ENCODE data around the gene TEAD1.

TEAD1 gene

DNA sequence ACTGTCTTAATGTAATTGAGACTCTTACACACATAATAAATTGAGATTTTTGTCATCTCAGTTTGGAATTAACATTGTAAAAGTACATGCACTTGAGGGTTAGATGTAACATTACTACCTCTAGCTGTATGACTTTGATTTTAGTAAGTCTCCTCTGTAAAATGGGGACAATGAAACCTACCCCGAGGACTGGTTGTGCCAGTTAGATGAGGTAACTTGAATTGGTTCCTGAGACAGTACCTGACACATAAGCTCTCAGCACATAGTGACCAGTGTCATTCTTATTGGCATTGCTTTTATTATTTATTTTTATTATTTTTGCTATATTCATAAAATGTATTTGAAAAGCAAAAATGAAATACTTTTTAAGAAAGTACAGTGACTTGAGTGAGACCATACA is 114.8 kb downstream of the TEAD1 start:
- DNase-seq (ENCODE audit: low read depth in 2 of 2), result no peak

DNA sequence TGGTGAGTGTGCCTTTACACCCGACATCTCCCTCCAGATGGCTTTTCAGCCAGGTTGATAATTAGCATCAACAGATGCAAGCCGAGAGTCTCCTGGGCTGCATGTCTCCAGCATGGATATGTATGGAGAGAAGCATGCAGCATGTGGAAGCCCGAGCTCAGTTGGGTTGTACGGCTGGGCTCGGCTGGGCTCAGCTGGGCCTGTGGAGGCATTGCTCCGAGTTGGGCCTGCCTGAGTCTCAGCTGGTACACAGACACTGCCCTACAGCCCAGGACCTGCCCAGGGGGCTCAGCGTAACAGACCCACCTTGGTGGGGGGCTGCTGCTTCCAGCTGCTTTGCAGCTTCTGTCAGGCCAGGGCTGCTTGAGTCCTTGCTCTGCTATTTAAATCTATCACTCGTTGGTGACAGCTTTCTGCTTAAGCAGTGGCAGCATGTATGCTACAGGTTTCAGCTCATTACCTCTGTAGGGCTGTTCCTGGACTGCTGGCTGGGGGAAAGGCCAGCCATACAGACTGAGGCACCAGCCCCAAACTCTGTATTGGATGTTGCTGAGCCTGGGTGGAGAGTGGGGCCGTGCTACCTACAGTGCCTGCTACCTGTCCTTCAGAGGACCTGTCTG is 115.5 kb downstream of the TEAD1 start:
- no peak for DNase-seq (ENCODE audit: low read depth in 2 of 2)

DNA sequence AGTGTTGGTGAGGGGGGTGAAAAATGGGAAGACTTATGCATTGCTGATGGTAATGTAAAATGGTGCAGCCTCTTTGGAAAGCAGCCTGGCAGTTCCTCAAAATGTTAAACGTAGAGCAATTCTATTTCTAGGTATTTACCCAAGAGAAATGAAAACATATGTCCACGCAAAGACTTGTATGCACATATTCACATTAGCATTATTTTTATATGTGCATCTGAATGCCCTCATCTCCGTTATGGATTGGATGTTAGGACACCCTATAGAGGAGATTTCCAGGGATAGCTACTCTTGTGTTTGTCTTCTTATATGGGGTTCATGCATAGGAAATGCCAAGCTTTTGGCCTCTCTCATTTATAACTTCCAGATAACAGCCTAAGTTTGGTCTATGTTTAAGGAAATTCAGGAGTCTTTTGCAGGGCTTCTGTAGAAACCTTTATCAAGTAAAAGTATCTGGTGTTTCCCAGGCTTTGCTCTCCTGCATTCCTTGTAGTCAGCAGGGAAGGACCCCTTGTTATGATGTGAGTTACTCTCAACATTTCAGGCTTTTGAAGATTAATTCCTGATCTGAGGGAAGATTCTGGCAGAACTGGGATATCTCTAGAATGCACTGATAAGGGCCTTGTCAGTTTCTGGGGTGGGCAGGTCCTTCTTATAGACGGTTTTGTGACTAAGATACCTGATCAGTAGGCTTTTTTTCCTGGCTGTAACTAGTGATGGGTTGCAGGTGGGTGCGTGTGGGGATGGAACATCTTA is 116.8 kb downstream of the TEAD1 start:
- DNase-seq (ENCODE audit: low read depth in 2 of 2), result no peak

DNA sequence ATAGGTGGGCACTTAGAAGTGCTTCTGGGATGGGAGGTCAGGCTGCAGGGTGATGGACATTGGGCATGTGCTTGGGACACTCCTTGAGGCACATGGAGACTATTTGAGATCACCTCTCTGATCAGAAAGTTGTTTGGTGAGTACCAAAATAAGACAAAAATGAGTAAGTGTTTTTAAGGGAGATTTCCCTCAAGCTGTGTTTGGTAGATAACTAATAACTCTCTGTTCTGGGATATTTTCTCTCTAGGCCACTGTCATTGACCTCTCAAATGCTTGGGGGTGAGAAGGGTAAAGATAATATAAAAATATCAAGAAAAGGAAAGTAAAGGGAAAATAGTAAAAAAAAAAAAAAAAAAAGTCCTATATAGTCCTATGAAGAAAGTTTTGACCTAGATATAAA is 117.8 kb downstream of the TEAD1 start:
- DNase-seq (ENCODE audit: low read depth in 2 of 2), result no peak

DNA sequence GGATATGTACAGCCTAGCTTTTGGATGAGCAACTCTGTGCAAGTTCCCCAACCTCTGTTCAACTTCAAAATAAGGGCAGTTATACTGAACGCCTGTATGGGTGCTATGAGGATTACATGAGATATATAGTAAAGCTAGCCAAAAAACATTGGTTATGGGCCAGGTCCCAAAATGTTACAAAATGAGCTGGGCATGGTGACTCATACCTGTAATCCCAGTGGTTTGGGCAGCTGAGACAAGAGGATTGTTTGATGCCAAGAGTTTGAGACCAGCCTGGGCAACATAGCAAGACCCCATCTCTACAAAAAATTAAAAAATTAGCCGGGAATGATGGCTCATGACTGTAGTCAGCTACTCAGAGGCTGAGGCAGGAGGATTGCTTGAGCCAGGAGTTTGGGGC is 118.4 kb downstream of the TEAD1 start:
- no peak for DNase-seq (ENCODE audit: low read depth in 2 of 2)

DNA sequence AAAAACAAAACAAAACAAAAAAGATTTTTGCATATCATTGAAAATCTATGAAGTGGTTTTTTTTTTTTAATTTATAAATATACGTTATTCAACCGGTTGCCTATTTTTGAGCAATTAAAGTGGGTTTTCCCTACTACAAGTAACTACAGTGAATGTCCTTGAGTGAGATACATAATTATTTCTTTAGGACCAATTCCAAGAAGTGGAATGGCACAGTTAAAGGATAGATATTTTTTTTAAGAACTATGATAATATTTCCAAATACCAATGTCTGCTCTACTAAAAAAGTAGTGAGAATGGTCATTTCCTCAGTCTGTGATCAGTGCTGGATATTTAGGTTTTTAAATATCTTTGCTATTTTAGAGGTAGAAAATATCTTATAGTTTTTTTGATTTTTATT is 118.8 kb downstream of the TEAD1 start:
- no peak for DNase-seq (ENCODE audit: low read depth in 2 of 2)

DNA sequence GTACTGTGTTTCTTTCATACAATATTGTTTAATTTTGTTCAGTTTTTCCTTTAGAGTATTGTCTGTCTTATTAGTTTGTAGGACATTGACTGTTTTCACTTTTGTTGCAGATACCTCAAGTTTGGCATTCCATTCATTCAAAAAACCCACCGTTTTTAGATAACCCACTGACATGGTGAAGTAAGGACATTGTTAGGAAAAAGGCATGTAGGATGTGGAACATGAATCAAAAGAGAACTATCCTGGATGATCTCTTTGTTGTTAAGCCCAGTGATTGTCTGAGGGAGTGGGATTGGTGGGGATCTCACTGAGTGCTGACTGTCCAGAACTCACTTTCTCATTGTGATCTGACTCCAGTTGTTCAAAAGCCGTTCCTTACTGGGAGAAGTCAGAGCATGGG is 119.3 kb downstream of the TEAD1 start:
- no peak for DNase-seq (ENCODE audit: low read depth in 2 of 2)

DNA sequence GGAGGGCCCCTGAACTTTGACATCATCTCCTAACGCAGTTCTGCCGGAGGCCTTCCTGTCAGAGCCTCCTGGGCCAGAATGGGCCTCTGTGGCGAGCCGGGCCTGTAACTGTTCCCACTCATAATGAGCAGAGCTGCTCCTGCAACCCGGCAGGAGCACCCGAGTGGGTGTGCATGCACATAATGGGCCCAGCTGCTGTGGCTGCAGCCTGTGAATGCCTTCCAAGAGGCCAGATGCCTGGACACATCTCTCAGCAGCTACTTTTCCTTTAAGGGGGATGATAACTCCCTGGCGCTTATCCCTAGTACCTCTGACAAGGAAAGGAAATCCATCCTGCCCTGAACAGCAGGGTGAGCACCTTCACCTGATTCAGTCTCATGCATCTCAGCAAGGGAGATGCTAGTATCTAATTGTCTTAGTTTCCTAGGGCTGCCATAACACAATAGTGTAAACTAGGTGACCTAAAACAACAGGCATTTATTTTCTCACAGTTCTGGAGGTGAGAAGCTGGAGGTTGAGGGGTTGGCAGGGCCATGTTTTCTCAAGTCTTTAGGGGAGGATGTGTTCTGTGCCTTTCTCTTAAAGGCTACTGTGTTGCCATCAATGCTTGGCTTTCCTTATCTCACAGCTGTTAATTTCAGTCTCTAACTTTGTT is 120.5 kb downstream of the TEAD1 start:
- DNase-seq (ENCODE audit: low read depth in 2 of 2), result no peak

DNA sequence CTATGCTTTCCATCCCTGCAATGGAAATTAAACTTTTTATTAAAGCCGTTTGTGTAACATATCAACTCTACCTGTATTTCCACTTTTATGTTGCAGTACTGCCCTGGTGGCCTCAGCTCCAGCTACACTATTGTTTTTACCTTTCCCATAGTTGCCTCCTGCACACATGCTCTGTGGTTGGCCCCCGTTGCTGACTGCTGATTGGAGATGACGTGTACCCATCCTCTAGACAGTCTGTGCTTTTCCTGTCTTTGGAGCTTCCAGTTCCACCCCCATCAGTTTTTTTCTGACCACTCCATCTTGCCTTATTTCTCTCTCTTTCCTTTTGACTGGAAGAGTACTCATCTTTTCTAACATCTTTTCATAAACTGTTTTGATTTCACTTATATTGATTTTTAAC is 123.8 kb downstream of the TEAD1 start:
- no peak for DNase-seq (ENCODE audit: low read depth in 2 of 2)

DNA sequence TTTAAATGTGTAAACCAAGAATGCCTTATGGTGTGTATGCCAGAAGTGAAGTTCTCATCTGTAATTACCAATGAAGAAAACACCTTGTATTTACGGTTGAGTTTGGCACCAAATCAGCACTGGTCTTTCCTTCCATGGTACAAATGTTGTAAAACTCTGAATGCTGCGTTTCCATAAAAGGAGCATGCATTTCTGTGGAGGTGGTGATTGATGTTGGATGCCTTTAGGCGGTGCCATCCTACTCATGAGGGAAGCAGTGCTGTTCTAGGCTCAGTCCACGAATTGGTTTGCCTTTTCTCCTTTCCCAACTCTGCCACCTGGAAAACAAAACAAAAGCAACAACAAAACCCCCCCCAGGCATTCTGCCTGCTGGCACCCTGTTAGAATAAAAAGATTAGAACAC is 124.4 kb downstream of the TEAD1 start:
- DNase-seq (ENCODE audit: low read depth in 2 of 2), result no peak

DNA sequence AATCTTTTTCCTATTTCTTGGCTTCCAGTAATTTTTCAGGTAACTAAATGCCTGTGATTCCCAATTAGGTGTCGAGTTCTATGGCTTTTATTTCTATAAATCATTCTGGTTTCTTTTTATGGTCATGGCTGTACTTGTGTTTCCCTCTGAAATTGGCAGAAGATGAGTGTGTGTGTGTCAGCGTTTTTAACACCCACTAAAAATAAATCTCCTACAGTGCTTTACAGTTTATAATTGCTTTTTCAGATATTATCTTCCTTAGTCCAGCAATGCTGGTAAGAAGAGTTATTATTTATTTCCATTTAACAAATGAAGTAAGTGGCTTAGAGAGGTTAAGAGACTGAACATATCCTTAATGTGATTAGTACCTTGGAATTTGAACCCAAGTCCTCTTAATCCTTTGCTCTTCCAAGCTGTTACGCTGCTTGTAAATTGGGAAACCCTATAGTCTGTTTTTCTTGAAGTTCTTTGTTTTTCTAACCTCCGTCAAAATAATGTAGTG is 125.2 kb downstream of the TEAD1 start:
- DNase-seq (ENCODE audit: low read depth in 2 of 2), result no peak

DNA sequence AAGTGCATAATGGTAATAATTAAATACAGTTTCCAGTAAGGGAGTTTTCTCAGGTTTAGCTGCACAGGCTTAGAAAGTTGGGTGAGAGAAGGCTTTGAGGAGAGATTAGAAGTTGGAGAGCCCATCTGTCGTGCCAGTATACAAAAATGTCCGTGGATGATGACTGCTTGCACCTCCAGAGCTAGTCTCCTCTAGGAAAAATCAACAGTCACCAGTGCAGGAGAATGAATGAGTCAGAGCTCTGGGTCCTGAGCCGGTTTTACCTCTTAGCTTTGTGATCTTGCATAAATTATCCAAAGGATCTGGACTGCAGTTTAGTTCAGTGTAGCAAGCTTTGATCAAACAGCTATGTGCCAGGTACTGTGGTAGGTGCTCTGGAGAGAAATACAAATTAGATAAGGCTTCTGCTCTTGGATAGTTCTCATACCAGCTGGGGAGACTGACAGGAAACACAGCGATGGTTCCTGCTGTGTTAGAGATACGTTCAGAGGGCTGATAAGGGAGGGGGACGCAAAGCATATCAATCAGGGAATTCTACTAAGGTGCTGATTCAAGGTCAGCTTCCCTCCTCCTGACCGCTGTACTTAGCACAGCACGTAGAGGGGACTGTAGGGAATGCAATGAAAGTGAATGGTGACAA is 125.9 kb downstream of the TEAD1 start:
- DNase-seq (ENCODE audit: low read depth in 2 of 2), result no peak

DNA sequence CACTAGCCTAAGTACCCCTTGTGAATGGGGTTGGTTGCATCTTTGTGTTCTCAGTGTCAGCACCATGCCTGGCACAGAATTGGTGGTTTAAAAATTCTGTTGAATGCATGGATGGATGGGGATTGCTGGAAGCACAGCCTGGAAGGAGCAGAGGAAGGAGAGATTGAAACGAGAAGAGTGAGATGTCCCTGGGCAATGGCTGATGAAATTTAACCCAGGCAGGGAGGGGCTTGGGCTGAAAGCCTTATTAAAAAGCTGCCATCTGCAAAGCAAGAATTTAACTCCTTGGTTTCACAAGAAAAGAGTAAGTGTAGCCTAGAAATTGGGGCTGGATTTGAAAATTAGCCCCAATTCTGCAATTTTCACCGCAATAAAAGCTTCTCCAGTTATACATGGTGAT is 126.7 kb downstream of the TEAD1 start:
- no peak for DNase-seq (ENCODE audit: low read depth in 2 of 2)

DNA sequence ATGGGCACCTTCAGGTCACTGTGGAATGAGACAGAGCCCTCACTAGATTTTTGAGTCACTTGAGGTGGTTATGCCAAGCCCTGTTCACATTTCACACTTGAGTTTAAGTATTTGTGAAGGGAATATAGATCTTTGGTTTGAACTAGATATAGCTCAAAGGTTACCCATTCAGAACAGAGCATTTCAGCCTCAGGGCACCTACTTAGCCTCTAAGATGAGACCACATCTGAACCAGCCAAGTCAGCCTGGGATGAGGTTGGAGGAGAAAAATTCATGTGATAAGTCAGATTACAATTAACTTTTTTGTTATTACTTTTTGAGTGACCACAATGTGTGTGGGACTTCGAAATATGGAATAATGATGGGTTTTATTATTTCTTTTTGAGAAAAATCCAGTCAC is 127.8 kb downstream of the TEAD1 start:
- DNase-seq (ENCODE audit: low read depth in 2 of 2), result no peak

DNA sequence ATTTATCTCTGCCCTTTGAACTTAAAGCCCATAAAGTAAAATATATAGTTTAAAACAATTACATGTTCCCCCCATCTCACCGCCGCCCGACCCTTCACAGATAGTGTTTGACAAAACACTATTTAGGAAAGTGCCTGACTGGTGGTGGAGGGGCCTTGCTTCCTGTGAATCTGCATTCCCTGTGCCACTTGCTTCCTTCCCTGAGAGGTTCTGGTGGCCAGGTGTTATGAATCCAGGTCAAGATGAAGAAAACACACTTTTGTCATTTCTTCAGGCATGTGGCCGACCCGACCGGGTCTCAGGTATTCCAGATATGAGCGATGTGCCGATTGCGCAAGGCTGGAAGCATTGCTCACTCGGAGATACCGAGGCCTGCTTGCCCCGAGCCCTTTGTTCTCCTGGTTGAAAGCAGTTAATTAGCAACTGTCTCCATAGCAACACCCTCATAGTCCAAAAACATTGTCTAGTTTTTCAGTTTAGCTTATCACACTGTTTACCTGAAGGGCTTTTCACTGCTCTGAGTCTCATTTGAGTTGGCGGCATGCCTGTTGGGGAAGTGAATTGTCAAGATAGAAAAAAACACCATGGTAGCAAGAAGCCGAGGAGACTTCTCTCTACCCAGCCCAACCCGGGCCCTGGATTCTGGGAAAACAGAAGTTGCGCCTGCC is 128.3 kb downstream of the TEAD1 start:
- no peak for DNase-seq (ENCODE audit: low read depth in 2 of 2)

DNA sequence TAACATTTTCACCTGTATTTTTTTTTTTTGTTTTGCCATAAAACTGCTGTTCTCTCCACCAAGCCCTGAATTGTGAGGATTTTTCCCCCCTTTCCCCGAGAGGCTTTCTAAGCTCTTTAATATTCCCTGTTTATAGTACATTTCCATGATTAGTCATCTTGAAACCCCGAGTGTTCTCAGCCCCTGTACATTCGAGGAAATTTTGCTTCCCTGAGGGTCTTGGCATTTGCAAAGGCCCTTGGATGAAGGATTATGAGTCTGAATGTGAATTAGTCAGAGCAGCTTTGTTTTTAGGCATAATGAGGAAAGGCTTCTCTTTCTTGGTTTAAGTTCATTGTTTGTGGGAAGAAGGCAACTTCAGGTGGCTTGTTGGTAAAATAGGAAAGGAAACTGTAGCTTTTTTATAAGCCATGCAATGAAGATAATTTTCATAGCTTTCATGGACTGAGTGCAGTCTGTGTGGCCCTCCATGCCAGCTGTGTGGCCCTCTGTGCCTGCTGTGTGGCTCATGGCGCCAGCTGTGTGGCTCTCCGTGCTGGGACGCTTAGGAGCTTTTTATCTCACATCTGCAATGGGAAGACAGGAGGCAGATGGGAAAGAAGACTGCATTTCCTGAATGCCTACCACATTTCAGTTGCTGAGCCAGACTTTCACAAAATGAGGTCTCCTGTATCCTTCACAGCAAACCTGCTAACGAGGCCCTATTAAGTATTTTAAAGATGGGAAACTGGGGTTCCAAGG is 129.0 kb downstream of the TEAD1 start:
- no peak for DNase-seq (ENCODE audit: low read depth in 2 of 2)

DNA sequence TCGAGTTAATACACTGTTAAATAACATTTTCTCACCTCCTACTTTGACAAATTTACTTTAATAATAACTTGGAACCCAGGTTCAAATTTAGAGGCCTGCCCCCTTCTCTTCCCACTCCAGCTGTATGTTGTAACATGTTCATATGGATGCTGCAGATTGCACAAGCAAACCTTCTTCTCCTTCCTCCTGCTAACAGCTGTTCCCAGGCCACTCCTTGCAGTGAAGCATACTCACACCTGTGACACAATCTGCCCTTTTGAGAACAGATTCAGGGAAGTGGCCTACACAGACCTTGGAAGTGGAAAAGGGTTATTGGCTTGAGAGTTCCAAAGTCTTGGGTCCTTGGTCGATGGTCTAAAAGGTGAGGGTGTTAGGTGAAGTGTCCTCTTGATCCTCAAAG is 131.9 kb downstream of the TEAD1 start:
- no peak for DNase-seq (ENCODE audit: low read depth in 2 of 2)

DNA sequence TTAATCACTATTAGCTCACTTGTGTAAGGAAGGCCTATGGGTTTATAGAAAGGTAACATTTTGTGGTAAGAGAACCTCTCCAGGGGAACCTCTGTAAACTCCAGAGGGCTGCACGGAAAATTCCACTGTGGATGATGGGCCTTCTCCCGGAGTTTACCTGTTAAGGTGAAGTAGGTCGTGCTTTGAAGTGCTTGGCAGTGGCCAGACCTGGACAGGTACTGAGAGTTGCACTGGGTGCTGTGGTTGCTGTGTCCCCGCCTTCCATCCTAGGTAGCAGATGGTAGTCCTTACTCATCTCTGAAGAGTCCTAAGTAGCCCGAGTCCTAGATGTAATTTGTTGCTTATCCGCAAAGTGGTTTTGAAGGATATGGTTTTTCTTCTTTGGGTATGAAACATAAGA is 133.4 kb downstream of the TEAD1 start:
- DNase-seq (ENCODE audit: low read depth in 2 of 2), result no peak

DNA sequence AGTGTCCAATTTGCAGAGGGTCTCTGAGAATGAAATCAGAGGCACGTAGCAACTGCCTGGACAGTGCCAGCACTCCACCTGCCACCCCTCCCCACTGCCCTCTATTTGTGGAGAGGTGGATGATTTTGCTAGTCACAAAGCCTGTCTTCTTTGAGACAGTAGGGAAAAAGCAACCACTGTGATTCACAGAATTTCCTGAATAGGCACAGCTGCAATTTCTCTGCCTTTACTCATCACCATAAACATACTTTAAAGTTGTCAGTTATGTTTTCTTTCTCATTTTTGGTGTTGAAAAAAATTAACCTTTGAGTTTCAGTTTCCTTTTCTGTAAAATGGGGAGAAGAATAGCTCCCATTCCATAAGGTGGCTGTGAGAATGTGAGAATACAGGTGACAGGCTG is 134.3 kb downstream of the TEAD1 start:
- DNase-seq (ENCODE audit: low read depth in 2 of 2), result no peak

DNA sequence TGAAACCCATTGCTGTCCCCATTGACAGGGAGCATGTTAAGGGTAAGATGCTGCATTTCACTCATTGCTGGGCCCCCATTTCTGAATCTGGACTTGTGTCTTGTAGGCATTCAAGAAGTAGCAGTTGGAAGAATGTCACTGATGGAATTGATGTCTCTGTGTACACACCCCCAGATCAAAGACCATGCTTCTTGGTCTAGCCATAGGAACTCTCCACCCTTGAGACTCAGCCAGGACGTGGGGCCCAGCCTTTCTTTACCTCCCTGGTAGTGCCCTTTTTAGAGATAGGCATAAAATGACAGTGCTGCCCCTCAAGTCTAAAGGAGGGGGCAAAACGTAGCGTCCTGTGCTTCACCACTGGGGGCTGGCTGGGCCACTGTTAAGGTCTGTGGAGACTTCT is 135.1 kb downstream of the TEAD1 start:
- no peak for DNase-seq (ENCODE audit: low read depth in 2 of 2)

DNA sequence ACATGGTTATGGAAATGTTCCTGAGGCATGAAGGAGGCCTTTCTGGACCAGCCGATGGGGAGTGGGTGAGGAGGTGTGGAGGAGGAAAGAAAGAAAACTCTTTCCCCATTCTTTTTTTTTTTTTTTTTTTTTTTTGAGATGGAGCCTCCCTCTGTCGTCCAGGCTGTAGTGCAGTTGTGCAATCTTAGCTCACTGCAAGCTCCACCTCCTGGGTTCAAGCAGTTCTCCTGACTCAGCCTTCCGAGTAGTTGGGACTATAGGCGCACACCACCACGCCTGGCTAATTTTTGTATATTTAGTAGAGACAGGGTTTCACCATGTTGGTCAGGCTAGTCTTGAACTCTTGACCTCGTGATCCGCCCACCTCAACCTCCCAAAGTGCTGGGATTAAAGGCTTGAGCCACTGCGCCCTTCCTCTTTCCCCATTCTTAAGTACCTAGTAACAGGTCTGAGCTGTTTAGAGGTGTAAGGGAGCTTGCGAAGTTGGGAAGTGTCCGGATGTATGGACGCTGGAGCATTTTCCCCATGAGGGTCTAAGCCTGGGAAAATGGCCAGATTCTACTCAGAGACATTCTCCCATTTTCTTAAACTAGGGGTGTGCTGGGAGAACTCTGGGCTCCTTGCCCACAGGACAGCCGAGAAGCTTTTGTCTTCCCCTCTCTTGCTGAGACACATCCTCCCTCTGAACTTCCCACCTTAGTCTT is 135.8 kb downstream of the TEAD1 start:
- DNase-seq (ENCODE audit: low read depth in 2 of 2), result no peak
